Neuronal stem cell (in vitro differentiated cells): ENCODE data around the gene BANF2.

ENCODE experiments used
- DNase-seq: peaks from one replicate; pipeline ENCODE4 v3.0.0-alpha.2; 2013; ENCODE audit warnings: low spot score
- H2AFZ ChIP-seq: one replicate; pipeline ENCODE4 v1.6.1; 2013; ENCODE audit warnings: mild to moderate bottlenecking, low read length, inconsistent platforms
- H2AK5ac ChIP-seq: 2 replicates; pipeline ENCODE4 v1.6.1; 2013; ENCODE audit warnings: low read depth, mild to moderate bottlenecking, inconsistent platforms, low read length, moderate library complexity, mixed read lengths
- H2BK120ac ChIP-seq: 2 replicates; pipeline ENCODE4 v1.6.1; 2013; ENCODE audit warnings: low read depth, mild to moderate bottlenecking, inconsistent platforms, low read length, moderate library complexity, mixed read lengths
- H2BK12ac ChIP-seq: one replicate; pipeline ENCODE4 v1.6.1; 2013; ENCODE audit warnings: low read length, inconsistent platforms
- H2BK15ac ChIP-seq: 2 replicates; pipeline ENCODE4 v1.6.1; 2013; ENCODE audit warnings: mild to moderate bottlenecking, low read length, inconsistent platforms, mixed read lengths
- H2BK5ac ChIP-seq: one replicate; pipeline ENCODE4 v1.6.1; 2013; ENCODE audit warnings: inconsistent platforms, mild to moderate bottlenecking, low read length, moderate library complexity
- H3K14ac ChIP-seq: one replicate; pipeline ENCODE4 v1.6.1; 2013; ENCODE audit warnings: low read length, inconsistent platforms
- H3K18ac ChIP-seq: 2 replicates; pipeline ENCODE4 v1.6.1; 2013; ENCODE audit warnings: low read length, inconsistent platforms
- H3K23ac ChIP-seq: 2 replicates; pipeline ENCODE4 v1.6.1; 2013; ENCODE audit warnings: low read depth, mild to moderate bottlenecking, mixed read lengths, low read length, inconsistent platforms; ENCODE audit not compliant: poor library complexity
- H3K27ac ChIP-seq: replicated peaks from 3 replicates; pipeline ENCODE4 v1.5.1; 2013; ENCODE audit warnings: low read length, inconsistent platforms
- H3K27me3 ChIP-seq, 3 experiments: 2 replicates each; pipeline ENCODE4 v1.6.1; 2013; ENCODE audit warnings: low read length in 3 of 3, mild to moderate bottlenecking in 2 of 3, inconsistent platforms in 1 of 3, low read depth in 1 of 3, mixed read lengths in 1 of 3, moderate library complexity in 1 of 3; ENCODE audit not compliant: control insufficient read depth in 3 of 3, insufficient read depth in 3 of 3
- H3K36me3 ChIP-seq, 2 donors: replicated peaks in 1 of 2; 2 replicates each; pipeline ENCODE4 v1.6.1; 2013; ENCODE audit warnings: low read length in 2 of 2; ENCODE audit not compliant: control insufficient read depth in 2 of 2, insufficient read depth in 2 of 2
- H3K4ac ChIP-seq: 2 replicates; pipeline ENCODE4 v1.6.1; 2013; ENCODE audit warnings: inconsistent platforms, mild to moderate bottlenecking, low read length, moderate library complexity
- H3K4me1 ChIP-seq, 2 donors: 1 replicate in 1 of 2; 2 replicates in 1 of 2; pipeline ENCODE4 v1.6.1; 2013; ENCODE audit warnings: low read length in 2 of 2, low read depth in 1 of 2; ENCODE audit not compliant: control insufficient read depth in 2 of 2, insufficient read depth in 1 of 2
- H3K4me2 ChIP-seq: one replicate; pipeline ENCODE4 v1.6.1; 2013; ENCODE audit warnings: mild to moderate bottlenecking, low read length, inconsistent platforms; ENCODE audit not compliant: insufficient read depth, poor library complexity, severe bottlenecking
- H3K4me3 ChIP-seq, 2 donors: 2 replicates each; pipeline ENCODE4 v1.5.1; 2013; ENCODE audit warnings: low read length in 2 of 2, mild to moderate bottlenecking in 2 of 2, inconsistent platforms in 1 of 2, moderate library complexity in 1 of 2
- H3K79me1 ChIP-seq: one replicate; pipeline ENCODE4 v1.6.1; 2013; ENCODE audit warnings: low read depth, mild to moderate bottlenecking, inconsistent platforms, low read length, moderate library complexity
- H3K9ac ChIP-seq: one replicate; pipeline ENCODE4 v1.6.1; 2013; ENCODE audit warnings: mild to moderate bottlenecking, low read depth, low read length, inconsistent platforms; ENCODE audit not compliant: poor library complexity
- H3K9me3 ChIP-seq, 2 donors: replicated peaks in 1 of 2; 2 replicates each; pipeline versions ENCODE3 to v1.6.1; 2013; ENCODE audit warnings: low read length in 2 of 2, mild to moderate bottlenecking in 2 of 2, inconsistent platforms in 1 of 2, low read depth in 1 of 2, mixed read lengths in 1 of 2, moderate library complexity in 1 of 2; ENCODE audit not compliant: control insufficient read depth in 2 of 2, insufficient read depth in 1 of 2
- H4K8ac ChIP-seq: one replicate; pipeline ENCODE4 v1.6.1; 2013; ENCODE audit warnings: low read depth, mild to moderate bottlenecking, inconsistent platforms, low read length, moderate library complexity
- H4K91ac ChIP-seq: one replicate; pipeline ENCODE4 v1.6.1; 2013; ENCODE audit warnings: low read length, low read depth, mild to moderate bottlenecking, inconsistent platforms; ENCODE audit not compliant: poor library complexity
- WGBS, 2 donors: extraction: QIAGEN DNeasy Blood & Tissue Kit; methylation state at CpG; one replicate each; pipeline ENCODE4 v1.1.7; 2013; ENCODE audit warnings: missing lambda C conversion rate in 2 of 2, mixed read lengths in 1 of 2; ENCODE audit not compliant: insufficient read length in 2 of 2, insufficient replicate concordance in 1 of 2; ENCODE audit errors: extremely low coverage in 2 of 2; 5-methylcytosine and 5-hydroxymethylcytosine counted together

BANF2 gene

GRCh38 chr20:17662333-17663039, 37.3 kb upstream of the BANF2 start:
- DNase-seq, result no peak
- no peak overlapping the region for H3K27ac ChIP-seq
- no peaks in the 10 kb centered on the region for H3K27me3 ChIP-seq
- H3K23ac ChIP-seq, result peak overlapping the region; percentile 25
- no peak overlapping the region for H3K9ac ChIP-seq
- H2BK5ac ChIP-seq, result no peak overlapping the region
- H4K8ac ChIP-seq, result no peak overlapping the region
- WGBS, 2 donors, result no CpG with 5 or more reads among the region's 10 CpGs
- H2BK120ac ChIP-seq, result no peak overlapping the region
- H3K4ac ChIP-seq, result no peak overlapping the region
- H2BK15ac ChIP-seq, result no peak overlapping the region
- peaks cover 2% of the 10 kb centered on the region for H3K79me1 ChIP-seq
- H3K4me1 ChIP-seq, result peaks cover 0 to 9% of the 10 kb centered on the region in 2 donors
- H2AK5ac ChIP-seq, result no peak overlapping the region
- H3K4me3 ChIP-seq, result no peak overlapping the region
- no peak overlapping the region for H2BK12ac ChIP-seq
- no peak overlapping the region for H2AFZ ChIP-seq
- H3K18ac ChIP-seq, result no peak overlapping the region
- no peak overlapping the region for H4K91ac ChIP-seq
- H3K14ac ChIP-seq, result no peak overlapping the region
- peaks cover 6 to 11% of the 10 kb centered on the region in 2 donors for H3K36me3 ChIP-seq
- peaks cover 4 to 12% of the 10 kb centered on the region in 2 donors for H3K9me3 ChIP-seq
- no peak overlapping the region for H3K4me2 ChIP-seq

GRCh38 chr20:17663040-17663399, 36.7 kb upstream of the BANF2 start:
- H3K4me3 ChIP-seq, result no peak overlapping the region
- H3K36me3 ChIP-seq, result peaks cover 5 to 6% of the 10 kb centered on the region in 2 donors
- no peak overlapping the region for H3K27ac ChIP-seq
- no peak overlapping the region for H2AK5ac ChIP-seq
- H3K9ac ChIP-seq, result no peak overlapping the region
- H3K27me3 ChIP-seq, result no peaks in the 10 kb centered on the region
- no peak overlapping the region for H2BK15ac ChIP-seq
- H3K4me2 ChIP-seq, result no peak overlapping the region
- H2BK5ac ChIP-seq, result no peak overlapping the region
- peak overlapping the region; percentile 52 for H3K18ac ChIP-seq
- H4K8ac ChIP-seq, result no peak overlapping the region
- H3K14ac ChIP-seq, result no peak overlapping the region
- WGBS, 2 donors, result no CpG with 5 or more reads among the region's 13 CpGs
- peaks cover 0 to 9% of the 10 kb centered on the region in 2 donors for H3K4me1 ChIP-seq
- H3K4ac ChIP-seq, result no peak overlapping the region
- H2BK12ac ChIP-seq, result no peak overlapping the region
- no peak for DNase-seq
- H2AFZ ChIP-seq, result no peak overlapping the region
- no peak overlapping the region for H2BK120ac ChIP-seq
- H3K9me3 ChIP-seq, result peaks cover 4 to 11% of the 10 kb centered on the region in 2 donors
- peaks cover 2% of the 10 kb centered on the region for H3K79me1 ChIP-seq
- H3K23ac ChIP-seq, result no peak overlapping the region
- H4K91ac ChIP-seq, result no peak overlapping the region

- H3K9ac ChIP-seq, result no peak overlapping the region
- H4K8ac ChIP-seq, result no peak overlapping the region
- H3K4me2 ChIP-seq, result no peak overlapping the region
- H3K4ac ChIP-seq, result no peak overlapping the region
- no peaks in the 10 kb centered on the region for H3K27me3 ChIP-seq
- no peak overlapping the region for H3K14ac ChIP-seq
- H3K4me3 ChIP-seq, result no peak overlapping the region
- H2BK5ac ChIP-seq, result no peak overlapping the region
- no peak overlapping the region for H3K18ac ChIP-seq
- H3K27ac ChIP-seq, result no peak overlapping the region
- H3K23ac ChIP-seq, result no peak overlapping the region
- peaks cover 3 to 6% of the 10 kb centered on the region in 2 donors for H3K9me3 ChIP-seq
- no peak overlapping the region for H2BK15ac ChIP-seq
- H2AK5ac ChIP-seq, result no peak overlapping the region
- H3K36me3 ChIP-seq, result peaks cover 2% of the 10 kb centered on the region in 2 donors
- no CpG with 5 or more reads among the region's 5 CpGs for WGBS, 2 donors
- peaks cover 2% of the 10 kb centered on the region for H3K79me1 ChIP-seq
- no peak overlapping the region for H4K91ac ChIP-seq
- H2BK12ac ChIP-seq, result no peak overlapping the region
- H3K4me1 ChIP-seq, result peaks cover 0 to 11% of the 10 kb centered on the region in 2 donors
- no peak overlapping the region for H2AFZ ChIP-seq
- no peak for DNase-seq
- H2BK120ac ChIP-seq, result no peak overlapping the region
Measured at GRCh38 chr20:17663486-17663885, 36.3 kb upstream of the BANF2 start.

- no peak overlapping the region for H4K91ac ChIP-seq
- H2BK12ac ChIP-seq, result no peak overlapping the region
- H3K36me3 ChIP-seq, result no peaks in the 10 kb centered on the region
- H3K79me1 ChIP-seq, result peaks cover 2% of the 10 kb centered on the region
- no peak overlapping the region for H3K4ac ChIP-seq
- H4K8ac ChIP-seq, result no peak overlapping the region
- no peak overlapping the region for H2BK5ac ChIP-seq
- no peak overlapping the region for H3K18ac ChIP-seq
- H2BK15ac ChIP-seq, result no peak overlapping the region
- H3K27ac ChIP-seq, result no peak overlapping the region
- H3K9ac ChIP-seq, result no peak overlapping the region
- no peak overlapping the region for H3K14ac ChIP-seq
- no CpG with 5 or more reads among the region's 11 CpGs for WGBS, 2 donors
- no peak overlapping the region for H3K23ac ChIP-seq
- H3K4me1 ChIP-seq, result peaks cover 0 to 13% of the 10 kb centered on the region in 2 donors
- no peak for DNase-seq
- H2AK5ac ChIP-seq, result no peak overlapping the region
- no peak overlapping the region for H3K4me2 ChIP-seq
- no peak overlapping the region for H2AFZ ChIP-seq
- H3K4me3 ChIP-seq, result no peak overlapping the region
- H3K9me3 ChIP-seq, result peaks cover 0 to 3% of the 10 kb centered on the region in 2 donors
- no peaks in the 10 kb centered on the region for H3K27me3 ChIP-seq
- no peak overlapping the region for H2BK120ac ChIP-seq
Measured at GRCh38 chr20:17664025-17664633, 35.6 kb upstream of the BANF2 start.
